ENCODE data around the gene ASAH2. TPM values are rescaled to one million over a fixed set of nuclear protein-coding genes. Genes with fewer than 3 reads are reported as not detected.
"Not testable (repeated sequence)": the region's sequence is repeated elsewhere in the genome, so short reads cannot be mapped to it uniquely, and the experiment has no call there.

The ASAH2 gene
- polyA plus RNA-seq, 3 donors: not detected

DNA sequence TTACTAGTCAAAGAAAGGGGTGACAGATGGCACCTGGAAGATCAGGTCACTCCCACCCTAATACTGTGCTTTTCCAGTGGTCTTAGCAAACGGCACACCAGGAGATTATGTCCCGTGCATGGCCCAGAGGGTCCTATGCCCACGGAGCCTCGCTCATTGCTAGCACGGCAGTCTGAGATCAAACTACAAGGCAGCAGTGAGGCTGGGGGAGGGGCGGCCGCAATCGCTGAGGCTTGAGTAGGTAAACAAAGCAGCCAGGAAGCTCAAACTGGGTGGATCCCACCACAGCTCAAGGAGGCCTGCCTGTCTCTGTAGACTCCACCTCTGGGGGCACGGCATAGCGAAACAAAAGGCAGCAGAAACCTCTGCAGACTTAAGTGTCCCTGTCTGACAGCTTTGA lies 11.3 kb upstream of the ASAH2 start:
- intact Hi-C loops (cut with micrococcal nuclease); H3K4me3 ChIP-seq (replicated peaks in 1 of 3; ENCODE audit: low read depth in 2 of 3, low read length in 3 of 3); H3K36me3 Mint-ChIP-seq; H3K4me2 ChIP-seq (replicated peaks; ENCODE audit: extremely low read depth, low read length, poor library complexity, severe bottlenecking); H3K4me3 Mint-ChIP-seq; H3K9ac ChIP-seq (ENCODE audit: insufficient read depth, low read length, poor library complexity, severe bottlenecking); DNase-seq; H3K36me3 ChIP-seq (replicated peaks in 1 of 2; ENCODE audit: control insufficient read depth in 1 of 2, insufficient read depth in 2 of 2, low read length in 2 of 2); H3K9me3 Mint-ChIP-seq; H3K27ac Mint-ChIP-seq; H4K20me1 ChIP-seq (ENCODE audit: insufficient read depth, low read length); H3K9me3 ChIP-seq (replicated peaks in 1 of 2; ENCODE audit: control insufficient read depth in 1 of 2, insufficient read depth in 1 of 2, low read length in 2 of 2); H3K79me2 ChIP-seq (ENCODE audit: insufficient read depth, low read length); H2AFZ ChIP-seq (ENCODE audit: insufficient read depth, low read depth, low read length, poor library complexity, severe bottlenecking); H3K4me1 Mint-ChIP-seq; H3K27me3 ChIP-seq (ENCODE audit: control insufficient read depth in 2 of 2, insufficient read depth in 2 of 2, low read length in 2 of 2); H3K4me1 ChIP-seq (ENCODE audit: control insufficient read depth in 1 of 2, insufficient read depth in 2 of 2, low read length in 2 of 2); H3K27ac ChIP-seq (ENCODE audit: low read depth in 1 of 2, low read length in 2 of 2); H3K27me3 Mint-ChIP-seq (ENCODE audit: low read depth in 3 of 3): not testable (repeated sequence)
- whole genome bisulfite sequencing (ENCODE audit: insufficient coverage): 90% methylated on average over 8 of the region's 10 CpGs

DNA sequence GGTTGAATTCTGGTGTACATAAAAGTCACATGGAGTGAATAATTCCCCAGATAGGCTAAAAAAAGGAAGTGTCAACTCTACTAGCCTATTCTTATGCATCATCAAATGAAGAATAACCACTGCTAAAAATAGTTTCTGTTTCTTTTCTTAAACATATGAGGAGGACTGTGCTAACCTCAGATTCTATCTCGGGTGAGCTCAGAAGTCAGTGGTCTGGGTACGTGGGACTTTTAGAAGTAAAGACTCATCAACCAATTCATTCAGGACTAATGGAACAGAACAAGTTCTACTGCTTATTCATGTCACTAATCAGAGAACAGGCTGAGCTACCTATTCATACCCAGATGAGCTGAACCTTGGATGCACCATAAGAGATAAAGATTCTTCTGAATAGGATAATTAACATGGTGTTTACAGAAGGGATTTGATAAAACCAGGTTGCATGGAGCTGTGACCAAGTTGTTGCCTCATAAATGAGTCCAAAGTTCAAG lies 9.5 kb upstream of the ASAH2 start:
- Histone ChIP-seq H3K79me2 (ENCODE audit: insufficient read depth, low read length) (no peaks in the 10 kb centered on the region), H3K27ac (ENCODE audit: low read depth in 1 of 2, low read length in 2 of 2) (no peak overlapping the region), H4K20me1 (ENCODE audit: insufficient read depth, low read length) (no peaks in the 10 kb centered on the region), H3K27me3 (ENCODE audit: control insufficient read depth in 2 of 2, insufficient read depth in 2 of 2, low read length in 2 of 2) (peaks cover 1 to 7% of the 10 kb centered on the region in 2 donors), H3K4me3 (replicated peaks in 1 of 3; ENCODE audit: low read depth in 2 of 3, low read length in 3 of 3) (no peak overlapping the region), H3K4me2 (replicated peaks; ENCODE audit: extremely low read depth, low read length, poor library complexity, severe bottlenecking) (no peak overlapping the region), H3K9ac (ENCODE audit: insufficient read depth, low read length, poor library complexity, severe bottlenecking) (no peak overlapping the region), H3K4me1 (ENCODE audit: control insufficient read depth in 1 of 2, insufficient read depth in 2 of 2, low read length in 2 of 2) (no peaks in the 10 kb centered on the region), H3K9me3 (replicated peaks in 1 of 2; ENCODE audit: control insufficient read depth in 1 of 2, insufficient read depth in 1 of 2, low read length in 2 of 2) (no peaks in the 10 kb centered on the region), H3K36me3 (replicated peaks in 1 of 2; ENCODE audit: control insufficient read depth in 1 of 2, insufficient read depth in 2 of 2, low read length in 2 of 2) (no peaks in the 10 kb centered on the region), H2AFZ (ENCODE audit: insufficient read depth, low read depth, low read length, poor library complexity, severe bottlenecking) (no peak overlapping the region)
- H3K4me1 Mint-ChIP-seq: peaks cover 5% of the 10 kb centered on the region
- H3K4me3 Mint-ChIP-seq: no peak overlapping the region
- TF ChIP-seq, protein P1, sequence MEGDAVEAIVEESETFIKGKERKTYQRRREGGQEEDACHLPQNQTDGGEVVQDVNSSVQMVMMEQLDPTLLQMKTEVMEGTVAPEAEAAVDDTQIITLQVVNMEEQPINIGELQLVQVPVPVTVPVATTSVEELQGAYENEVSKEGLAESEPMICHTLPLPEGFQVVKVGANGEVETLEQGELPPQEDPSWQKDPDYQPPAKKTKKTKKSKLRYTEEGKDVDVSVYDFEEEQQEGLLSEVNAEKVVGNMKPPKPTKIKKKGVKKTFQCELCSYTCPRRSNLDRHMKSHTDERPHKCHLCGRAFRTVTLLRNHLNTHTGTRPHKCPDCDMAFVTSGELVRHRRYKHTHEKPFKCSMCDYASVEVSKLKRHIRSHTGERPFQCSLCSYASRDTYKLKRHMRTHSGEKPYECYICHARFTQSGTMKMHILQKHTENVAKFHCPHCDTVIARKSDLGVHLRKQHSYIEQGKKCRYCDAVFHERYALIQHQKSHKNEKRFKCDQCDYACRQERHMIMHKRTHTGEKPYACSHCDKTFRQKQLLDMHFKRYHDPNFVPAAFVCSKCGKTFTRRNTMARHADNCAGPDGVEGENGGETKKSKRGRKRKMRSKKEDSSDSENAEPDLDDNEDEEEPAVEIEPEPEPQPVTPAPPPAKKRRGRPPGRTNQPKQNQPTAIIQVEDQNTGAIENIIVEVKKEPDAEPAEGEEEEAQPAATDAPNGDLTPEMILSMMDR (IDR thresholded peaks at IDR 0.05): no peak
- intact Hi-C loops (cut with micrococcal nuclease): no loop called here
- H3K27ac Mint-ChIP-seq: peak overlapping the region in 1 of 7 donors; percentile 33
- H3K36me3 Mint-ChIP-seq: no peaks in the 10 kb centered on the region
- DNase-seq: peak; percentile 5 to 20 (median 14)
- peaks cover 0 to 7% (median 2%) of the 10 kb centered on the region in 7 donors for H3K9me3 Mint-ChIP-seq
- H3K27me3 Mint-ChIP-seq (ENCODE audit: low read depth in 3 of 3): peaks cover 4 to 7% (median 5%) of the 10 kb centered on the region in 3 donors
- WGBS (ENCODE audit: insufficient coverage): no CpG with 5 or more reads among the region's 2 CpGs

Measured in CD14-positive monocyte (primary cell).